AG04449 (cell line): ENCODE results near the gene P2RY13.
A peak's percentile ranks its signal among the peaks of the same experiment; 100 is the strongest.

ENCODE experiments used
- CTCF ChIA-PET: fragments of 350-600 bp; formaldehyde crosslinking; extraction: SDS; loops from one replicate; lab custom pipeline; 2021; ENCODE audit warnings: antibody characterized with exemption; lab: Yijun Ruan, JAX
- POLR2A ChIA-PET: fragments of 400-600, 350-600 bp; formaldehyde crosslinking; extraction: SDS; loops from one replicate; lab custom pipeline; 2020; ENCODE audit warnings: antibody characterized with exemption, inconsistent platforms; lab: Yijun Ruan, JAX
- DNase-seq: peaks from one replicate; pipeline ENCODE4 v3.0.0-alpha.2; 2010; ENCODE audit warnings: low read depth, low spot score
- H3K4me3 ChIP-seq: 2 replicates; pipeline ENCODE4 v1.5.1; 2011; ENCODE audit warnings: low read depth, mild to moderate bottlenecking, control low read depth, low read length
- TF ChIP-seq, protein P1 (sequence below): IDR thresholded peaks from one replicate; pipeline ENCODE4 v1.5.1; 2011; ENCODE audit warnings: mild to moderate bottlenecking, moderate library complexity, low read length, control low read depth, inconsistent platforms; ENCODE audit not compliant: insufficient read depth; ENCODE audit errors: missing control alignments

Gene P2RY13

GRCh38 chr3:151306168-151306810 is 23.1 kb downstream of the P2RY13 start:
- POLR2A ChIA-PET: no interaction called here
- DNase-seq: no peak
- TF ChIP-seq, protein P1, sequence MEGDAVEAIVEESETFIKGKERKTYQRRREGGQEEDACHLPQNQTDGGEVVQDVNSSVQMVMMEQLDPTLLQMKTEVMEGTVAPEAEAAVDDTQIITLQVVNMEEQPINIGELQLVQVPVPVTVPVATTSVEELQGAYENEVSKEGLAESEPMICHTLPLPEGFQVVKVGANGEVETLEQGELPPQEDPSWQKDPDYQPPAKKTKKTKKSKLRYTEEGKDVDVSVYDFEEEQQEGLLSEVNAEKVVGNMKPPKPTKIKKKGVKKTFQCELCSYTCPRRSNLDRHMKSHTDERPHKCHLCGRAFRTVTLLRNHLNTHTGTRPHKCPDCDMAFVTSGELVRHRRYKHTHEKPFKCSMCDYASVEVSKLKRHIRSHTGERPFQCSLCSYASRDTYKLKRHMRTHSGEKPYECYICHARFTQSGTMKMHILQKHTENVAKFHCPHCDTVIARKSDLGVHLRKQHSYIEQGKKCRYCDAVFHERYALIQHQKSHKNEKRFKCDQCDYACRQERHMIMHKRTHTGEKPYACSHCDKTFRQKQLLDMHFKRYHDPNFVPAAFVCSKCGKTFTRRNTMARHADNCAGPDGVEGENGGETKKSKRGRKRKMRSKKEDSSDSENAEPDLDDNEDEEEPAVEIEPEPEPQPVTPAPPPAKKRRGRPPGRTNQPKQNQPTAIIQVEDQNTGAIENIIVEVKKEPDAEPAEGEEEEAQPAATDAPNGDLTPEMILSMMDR: no peak
- CTCF ChIA-PET: interaction anchor here (0.9 to 2.7 kb wide), 10 partner anchors 14 to 611 kb away, joined by 3 to 22 read pairs (median 4); no protein-coding TSS in a partner anchor
- no peak overlapping the region for H3K4me3 ChIP-seq

DNA sequence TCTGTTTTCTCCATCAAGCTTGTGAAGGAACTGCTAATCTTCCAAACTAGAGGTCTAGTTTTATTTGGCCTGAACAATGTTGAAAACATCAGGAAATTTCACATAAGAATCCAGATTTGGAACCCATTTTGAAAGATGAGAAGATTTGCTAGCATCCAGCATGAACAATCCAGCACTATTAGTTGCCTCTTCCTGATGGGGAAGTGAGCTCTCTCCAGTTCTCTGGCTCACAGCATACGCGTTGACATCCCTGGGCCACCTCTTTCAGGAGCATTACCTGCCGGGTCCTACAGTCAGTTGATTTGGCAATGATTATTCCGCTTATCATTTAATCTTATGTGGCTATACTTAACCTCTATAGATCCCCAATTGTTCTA is 23.6 kb downstream of the P2RY13 start:
- no peak for DNase-seq
- POLR2A ChIA-PET: no interaction called here
- CTCF ChIA-PET: interaction anchor here (0.6 to 2.7 kb wide), 13 partner anchors 13 to 532 kb away, joined by 3 to 22 read pairs (median 4); no protein-coding TSS in a partner anchor
- TF ChIP-seq, protein P1: no peak
- H3K4me3 ChIP-seq: no peak overlapping the region

GRCh38 chr3:151305060-151305774 is 24.1 kb downstream of the P2RY13 start:
- TF ChIP-seq, protein P1: peak; percentile 29
- POLR2A ChIA-PET: no interaction called here
- CTCF ChIA-PET: interaction anchor here (0.6 to 2.7 kb wide), 14 partner anchors 13 to 535 kb away, joined by 3 to 22 read pairs (median 4); no protein-coding TSS in a partner anchor
- peak; percentile 90 for DNase-seq
- H3K4me3 ChIP-seq: no peak overlapping the region

DNA sequence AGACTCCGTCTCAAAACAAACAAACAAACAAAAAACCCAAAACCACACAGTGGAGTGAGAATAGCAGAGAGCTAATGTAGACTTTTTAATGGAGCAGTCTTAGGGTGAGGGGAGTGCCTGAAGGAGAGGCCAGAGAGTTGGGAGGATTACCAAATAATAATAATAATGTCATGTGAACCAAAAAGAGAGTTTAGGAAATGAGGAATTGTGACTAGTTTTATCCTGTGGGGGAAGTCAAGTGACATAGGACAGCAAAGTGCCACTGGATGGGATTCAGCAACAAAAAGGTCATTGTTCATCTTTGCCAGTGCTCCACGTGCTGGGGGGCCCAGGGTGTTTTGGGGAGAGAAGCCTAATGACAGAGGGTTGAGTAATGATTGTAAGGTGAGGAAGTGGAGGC is 25.6 kb downstream of the P2RY13 start:
- no peak overlapping the region for H3K4me3 ChIP-seq
- ChIA-PET POLR2A (no interaction called here), CTCF (interaction anchor here (1.0 to 2.0 kb wide), 4 partner anchors 12 to 534 kb away, joined by 3 to 7 read pairs (median 4); no protein-coding TSS in a partner anchor)
- TF ChIP-seq, protein P1: no peak
- DNase-seq: no peak

GRCh38 chr3:151301787-151302186 is 27.6 kb downstream of the P2RY13 start:
- H3K4me3 ChIP-seq: no peak overlapping the region
- CTCF ChIA-PET: interaction anchor here (1.0 to 3.7 kb wide), 3 partner anchors 9 to 536 kb away, joined by 3 to 11 read pairs (median 4); no protein-coding TSS in a partner anchor
- POLR2A ChIA-PET: no interaction called here
- TF ChIP-seq, protein P1: no peak
- DNase-seq: no peak

- TF ChIP-seq, protein P1: no peak
These were observed 28.8 kb downstream of the P2RY13 start for GRCh38 chr3:151300539-151300938.

More at GRCh38 chr3:151300539-151300938, 28.8 kb downstream of the P2RY13 start:
- POLR2A ChIA-PET: no interaction called here
- CTCF ChIA-PET: interaction anchor here (1.2 to 3.7 kb wide), 3 partner anchors 9 to 619 kb away, joined by 4 to 11 read pairs (median 10); no protein-coding TSS in a partner anchor
- no peak for DNase-seq
- no peak overlapping the region for H3K4me3 ChIP-seq
